GM19240 (cell line): ENCODE results near the gene PKN3.
"Not testable (repeated sequence)": the region's sequence is repeated elsewhere in the genome, so short reads cannot be mapped to it uniquely, and the experiment has no call there.

Experiments
- DNase-seq: peaks from one replicate; pipeline ENCODE4 v3.0.0; 2011; ENCODE audit warnings: low spot score; ENCODE audit not compliant: insufficient read length

Gene PKN3

GRCh38 chr9:128690684-128691034 lies 11.6 kb upstream of the PKN3 start:
- DNase-seq, result no peak

GRCh38 chr9:128693738-128694137 lies 8.6 kb upstream of the PKN3 start:
- not testable (repeated sequence) for DNase-seq

GRCh38 chr9:128694344-128694743 lies 8.0 kb upstream of the PKN3 start:
- DNase-seq, result no peak

GRCh38 chr9:128696923-128697707 lies 5.2 kb upstream of the PKN3 start:
- no peak for DNase-seq

- not testable (repeated sequence) for DNase-seq
Measured at GRCh38 chr9:128699096-128699795, 3.1 kb upstream of the PKN3 start.

GRCh38 chr9:128701227-128701854 lies 962 bp upstream of the PKN3 start:
- DNase-seq, result no peak

GRCh38 chr9:128702949-128703615 lies 779 bp downstream of the PKN3 start:
- DNase-seq, result no peak

- DNase-seq, result no peak
Measured at GRCh38 chr9:128703616-128704355, 1.5 kb downstream of the PKN3 start.

- no peak for DNase-seq
Measured at GRCh38 chr9:128704356-128704670, 2.0 kb downstream of the PKN3 start.

GRCh38 chr9:128705051-128705965 lies 3.0 kb downstream of the PKN3 start:
- no peak for DNase-seq

- no peak for DNase-seq
Measured at GRCh38 chr9:128706045-128706444, 3.7 kb downstream of the PKN3 start.

- DNase-seq, result no peak
Measured at GRCh38 chr9:128706671-128707381, 4.5 kb downstream of the PKN3 start.

GRCh38 chr9:128707446-128707845 lies 5.1 kb downstream of the PKN3 start:
- no peak for DNase-seq

GRCh38 chr9:128712451-128713410 lies 10.4 kb downstream of the PKN3 start:
- DNase-seq, result no peak

GRCh38 chr9:128713411-128713780 lies 11.1 kb downstream of the PKN3 start:
- no peak for DNase-seq

- DNase-seq, result no peak
Measured at GRCh38 chr9:128713941-128714573, 11.8 kb downstream of the PKN3 start.

- DNase-seq, result no peak
Measured at GRCh38 chr9:128714586-128715435, 12.5 kb downstream of the PKN3 start.
